ENCODE measurements around the gene WSCD2. TPM values are rescaled to one million over a fixed set of nuclear protein-coding genes. Genes with fewer than 3 reads are reported as not detected.

Gene WSCD2
- total RNA-seq (not detected), total RNA-seq (0 to 0.39 (median 0) reads per million in 172 experiments)
- 0.04 TPM for polyA plus RNA-seq (2013, experiment 1 of 2)
- polyA plus RNA-seq (2013, experiment 2 of 2), result 0.14 TPM

GRCh38 chr12:108129017-108129812 is at the start of gene WSCD2:
TSS of gene WSCD2 (plus strand) at chr12:108129288. CDS start at chr12:108195833, 66,545 bp downstream.
- H3K4me3 ChIP-seq (ENCODE audit: low read length), result no peak within 1 kb of the TSS
- CTCF ChIA-PET, result no interaction called here

GRCh38 chr12:108079721-108080120 is 49.4 kb upstream of the WSCD2 start:
- no peak for TF ChIP-seq CTCF (IDR thresholded peaks at IDR 0.05)
- intact Hi-C loops (cut with DNase I, micrococcal nuclease), result no loop called here
- ATAC-seq (ENCODE audit: poor library complexity) (no peak), DNase-seq (no peak)
- Mint-ChIP-seq H3K27me3 (peaks cover 66% of the 10 kb centered on the region), H3K36me3 (ENCODE audit: low read depth) (no peaks in the 10 kb centered on the region), H3K9me3 (peaks cover 2% of the 10 kb centered on the region), H3K27ac (no peak overlapping the region), H3K4me1 (ENCODE audit: low read depth) (no peaks in the 10 kb centered on the region), H3K4me3 (no peak overlapping the region)
- H3K4me3 ChIP-seq (ENCODE audit: low read length), result no peak overlapping the region
- no peaks in the 10 kb centered on the region for H3K9me3 ChIP-seq (ENCODE audit: control insufficient read depth in 1 of 2, insufficient read depth in 1 of 2, low read length in 2 of 2)
- peaks cover 5 to 6% of the 10 kb centered on the region in 2 experiments for H3K27me3 ChIP-seq (ENCODE audit: control insufficient read depth in 1 of 2, insufficient read depth in 2 of 2, low read length in 2 of 2)
- no peaks in the 10 kb centered on the region for H3K4me1 ChIP-seq (ENCODE audit: insufficient read depth, low read length)
- no peaks in the 10 kb centered on the region for H3K36me3 ChIP-seq (ENCODE audit: insufficient read depth, low read length)
- H3K27ac ChIP-seq (ENCODE audit: low read depth in 1 of 2, low read length in 2 of 2), result no peak overlapping the region
- POLR2A ChIA-PET, result no interaction called here
- CTCF ChIA-PET, result no interaction called here

More at GRCh38 chr12:108129017-108129812, at the start of gene WSCD2:
- POLR2A ChIA-PET, result no interaction called here
- no peaks in the 10 kb centered on the region for H3K36me3 Mint-ChIP-seq (ENCODE audit: low read depth)
- no peak within 1 kb of the TSS for H3K27ac Mint-ChIP-seq
- peaks cover 5% of the 10 kb centered on the region for H3K4me1 Mint-ChIP-seq (ENCODE audit: low read depth)
- DNase-seq (peak in 3 of 14 experiments; percentile 6 to 24 (median 21)), ATAC-seq (ENCODE audit: poor library complexity) (no peak)
- no peak for TF ChIP-seq CTCF (IDR thresholded peaks at IDR 0.05)
- Histone ChIP-seq H3K27me3 (ENCODE audit: control insufficient read depth in 1 of 2, insufficient read depth in 2 of 2, low read length in 2 of 2) (peaks cover 45 to 51% of the 10 kb centered on the region in 2 experiments), H3K4me1 (ENCODE audit: insufficient read depth, low read length) (peaks cover 3% of the 10 kb centered on the region), H3K27ac (ENCODE audit: low read depth in 1 of 2, low read length in 2 of 2) (no peak within 1 kb of the TSS), H3K36me3 (ENCODE audit: insufficient read depth, low read length) (no peaks in the 10 kb centered on the region), H3K9me3 (ENCODE audit: control insufficient read depth in 1 of 2, insufficient read depth in 1 of 2, low read length in 2 of 2) (peaks cover 4 to 9% of the 10 kb centered on the region in 2 experiments)
- H3K4me3 Mint-ChIP-seq, result peak within 1 kb of the TSS; percentile 32
- peaks cover 79% of the 10 kb centered on the region for H3K27me3 Mint-ChIP-seq
- H3K9me3 Mint-ChIP-seq, result no peaks in the 10 kb centered on the region
- intact Hi-C loops (cut with DNase I, micrococcal nuclease), result no loop called here

GRCh38 chr12:108080363-108080762 is 48.7 kb upstream of the WSCD2 start:
- Histone ChIP-seq H3K36me3 (ENCODE audit: insufficient read depth, low read length) (no peaks in the 10 kb centered on the region), H3K4me1 (ENCODE audit: insufficient read depth, low read length) (no peaks in the 10 kb centered on the region), H3K9me3 (ENCODE audit: control insufficient read depth in 1 of 2, insufficient read depth in 1 of 2, low read length in 2 of 2) (peaks cover under 1 to 5% of the 10 kb centered on the region in 2 experiments), H3K4me3 (ENCODE audit: low read length) (no peak overlapping the region), H3K27me3 (ENCODE audit: control insufficient read depth in 1 of 2, insufficient read depth in 2 of 2, low read length in 2 of 2) (peaks cover 3 to 5% of the 10 kb centered on the region in 2 experiments), H3K27ac (ENCODE audit: low read depth in 1 of 2, low read length in 2 of 2) (no peak overlapping the region)
- Mint-ChIP-seq H3K9me3 (peaks cover 4% of the 10 kb centered on the region), H3K4me1 (ENCODE audit: low read depth) (no peaks in the 10 kb centered on the region), H3K36me3 (ENCODE audit: low read depth) (no peaks in the 10 kb centered on the region), H3K27me3 (peaks cover 60% of the 10 kb centered on the region), H3K27ac (no peak overlapping the region), H3K4me3 (no peak overlapping the region)
- intact Hi-C loops (cut with DNase I, micrococcal nuclease), result no loop called here
- no peak for DNase-seq
- no peak for TF ChIP-seq CTCF (IDR thresholded peaks at IDR 0.05)
- CTCF ChIA-PET, result no interaction called here
- no peak for ATAC-seq (ENCODE audit: poor library complexity)
- POLR2A ChIA-PET, result no interaction called here

All from CD4-positive, alpha-beta T cell (primary cell).